Muscle layer of colon (tissue), 2 donors: ENCODE results near the gene PSMD4.
"Not testable (repeated sequence)": the region's sequence is repeated elsewhere in the genome, so short reads cannot be mapped to it uniquely, and the experiment has no call there.

Source experiments
- H3K27ac ChIP-seq: one replicate; pipeline ENCODE4 v1.7.0; 2013; ENCODE audit warnings: low read depth, mild to moderate bottlenecking, low read length, moderate library complexity
- H3K27me3 ChIP-seq, 2 donors: one replicate each; pipeline ENCODE4 v1.7.0; 2013; ENCODE audit warnings: low read length in 2 of 2, mild to moderate bottlenecking in 2 of 2; ENCODE audit not compliant: insufficient read depth in 2 of 2, control insufficient read depth in 1 of 2
- H3K36me3 ChIP-seq: one replicate; pipeline ENCODE4 v1.7.0; 2013; ENCODE audit warnings: mild to moderate bottlenecking, low read length; ENCODE audit not compliant: insufficient read depth
- H3K4me1 ChIP-seq: one replicate; pipeline ENCODE4 v1.7.0; 2013; ENCODE audit warnings: mild to moderate bottlenecking, low read length; ENCODE audit not compliant: insufficient read depth
- H3K4me3 ChIP-seq, 2 donors: one replicate each; pipeline ENCODE4 v1.7.0; 2013; ENCODE audit warnings: low read length in 2 of 2, low read depth in 1 of 2, mild to moderate bottlenecking in 1 of 2, moderate library complexity in 1 of 2
- H3K9ac ChIP-seq: one replicate; pipeline ENCODE4 v1.7.0; 2013; ENCODE audit warnings: low read length
- H3K9me3 ChIP-seq: one replicate; pipeline ENCODE4 v1.7.0; 2013; ENCODE audit warnings: mild to moderate bottlenecking, low read length
- donor health status: abdominal sarcoma.
- donor health status: Adenocarcinoma of cecum.

Gene PSMD4

GRCh38 chr1:151243683-151244216 lies 10.8 kb upstream of the PSMD4 start:
- Histone ChIP-seq H3K4me1 (no peaks in the 10 kb centered on the region), H3K36me3 (peaks cover 69% of the 10 kb centered on the region)

GRCh38 chr1:151246786-151247185 lies 7.7 kb upstream of the PSMD4 start:
- no peak overlapping the region for H3K4me3 ChIP-seq
- peaks cover 69% of the 10 kb centered on the region for H3K36me3 ChIP-seq
- H3K27me3 ChIP-seq = no peaks in the 10 kb centered on the region
- no peaks in the 10 kb centered on the region for H3K4me1 ChIP-seq
- no peak overlapping the region for H3K9ac ChIP-seq
- no peak overlapping the region for H3K27ac ChIP-seq
- H3K9me3 ChIP-seq = no peaks in the 10 kb centered on the region

More at GRCh38 chr1:151243683-151244216, 10.8 kb upstream of the PSMD4 start:
- Histone ChIP-seq H3K4me3 (no peak overlapping the region), H3K27ac (no peak overlapping the region), H3K27me3 (no peaks in the 10 kb centered on the region), H3K9ac (no peak overlapping the region), H3K9me3 (no peaks in the 10 kb centered on the region)

- no peak overlapping the region for H3K27ac ChIP-seq
- no peak overlapping the region for H3K4me3 ChIP-seq
- no peaks in the 10 kb centered on the region for H3K9me3 ChIP-seq
- H3K9ac ChIP-seq = no peak overlapping the region
- H3K27me3 ChIP-seq = no peaks in the 10 kb centered on the region
- peaks cover 8% of the 10 kb centered on the region for H3K4me1 ChIP-seq
- H3K36me3 ChIP-seq = peaks cover 29% of the 10 kb centered on the region
These were observed 2.7 kb upstream of the PSMD4 start for GRCh38 chr1:151251656-151252470.

- H3K4me1 ChIP-seq = peaks cover 8% of the 10 kb centered on the region
- no peaks in the 10 kb centered on the region for H3K27me3 ChIP-seq
- H3K9ac ChIP-seq = peak overlapping the region; percentile 59
- H3K9me3 ChIP-seq = no peaks in the 10 kb centered on the region
- peak overlapping the region; percentile 75 to 78 for H3K4me3 ChIP-seq
- no peaks in the 10 kb centered on the region for H3K36me3 ChIP-seq
- peak overlapping the region; percentile 43 for H3K27ac ChIP-seq
These were observed 847 bp downstream of the PSMD4 start for GRCh38 chr1:151255381-151255780.

- Histone ChIP-seq H3K9me3 (no peaks in the 10 kb centered on the region), H3K36me3 (peaks cover 22% of the 10 kb centered on the region), H3K4me1 (peaks cover 8% of the 10 kb centered on the region), H3K4me3 (no peak overlapping the region), H3K27ac (no peak overlapping the region), H3K9ac (no peak overlapping the region), H3K27me3 (no peaks in the 10 kb centered on the region)
These were observed 4.8 kb downstream of the PSMD4 start for GRCh38 chr1:151259351-151259750.

GRCh38 chr1:151265446-151266236 lies 11.1 kb downstream of the PSMD4 start:
- H3K36me3 ChIP-seq = peaks cover 54% of the 10 kb centered on the region
- no peak overlapping the region for H3K27ac ChIP-seq

GRCh38 chr1:151266315-151266714 lies 11.8 kb downstream of the PSMD4 start:
- no peak overlapping the region for H3K27ac ChIP-seq
- no peak overlapping the region for H3K9ac ChIP-seq
- H3K36me3 ChIP-seq = peaks cover 54% of the 10 kb centered on the region
- H3K27me3 ChIP-seq = no peaks in the 10 kb centered on the region
- H3K4me1 ChIP-seq = no peaks in the 10 kb centered on the region
- no peak overlapping the region for H3K4me3 ChIP-seq
- no peaks in the 10 kb centered on the region for H3K9me3 ChIP-seq

More at GRCh38 chr1:151265446-151266236, 11.1 kb downstream of the PSMD4 start:
- Histone ChIP-seq H3K27me3 (no peaks in the 10 kb centered on the region), H3K4me3 (no peak overlapping the region), H3K9me3 (no peaks in the 10 kb centered on the region), H3K9ac (no peak overlapping the region), H3K4me1 (no peaks in the 10 kb centered on the region)

- peaks cover 54% of the 10 kb centered on the region for H3K36me3 ChIP-seq
These were observed 12.3 kb downstream of the PSMD4 start for GRCh38 chr1:151266821-151267220.

GRCh38 chr1:151267760-151268159 lies 13.2 kb downstream of the PSMD4 start:
- Histone ChIP-seq H3K9ac (no peak overlapping the region), H3K4me1 (no peaks in the 10 kb centered on the region), H3K27me3 (no peaks in the 10 kb centered on the region), H3K9me3 (no peaks in the 10 kb centered on the region), H3K4me3 (no peak overlapping the region), H3K27ac (no peak overlapping the region), H3K36me3 (peaks cover 45% of the 10 kb centered on the region)

More at GRCh38 chr1:151266821-151267220, 12.3 kb downstream of the PSMD4 start:
- no peaks in the 10 kb centered on the region for H3K27me3 ChIP-seq
- H3K4me3 ChIP-seq = no peak overlapping the region
- no peak overlapping the region for H3K9ac ChIP-seq
- H3K27ac ChIP-seq = no peak overlapping the region
- H3K9me3 ChIP-seq = no peaks in the 10 kb centered on the region
- no peaks in the 10 kb centered on the region for H3K4me1 ChIP-seq

GRCh38 chr1:151273924-151274466 lies 19.5 kb downstream of the PSMD4 start:
- Histone ChIP-seq H3K27ac (no peak overlapping the region), H3K36me3 (no peaks in the 10 kb centered on the region), H3K9me3 (no peaks in the 10 kb centered on the region), H3K4me3 (no peak overlapping the region), H3K4me1 (no peaks in the 10 kb centered on the region), H3K9ac (no peak overlapping the region), H3K27me3 (no peaks in the 10 kb centered on the region)

GRCh38 chr1:151275341-151275740 lies 20.8 kb downstream of the PSMD4 start:
- H3K9me3 ChIP-seq, H3K36me3 ChIP-seq, H3K9ac ChIP-seq: not testable (repeated sequence)

More at GRCh38 chr1:151275341-151275740, 20.8 kb downstream of the PSMD4 start:
- H3K27me3 ChIP-seq, H3K4me3 ChIP-seq, H3K4me1 ChIP-seq, H3K27ac ChIP-seq: not testable (repeated sequence)
